Skeletal muscle tissue (tissue), 4 donors: ENCODE results near the gene CPNE2. TPM values are rescaled to one million over a fixed set of nuclear protein-coding genes. Genes with fewer than 3 reads are reported as not detected.

Source experiments
- H3K27ac ChIP-seq: one replicate; pipeline ENCODE4 v1.7.0; 2013; ENCODE audit warnings: mild to moderate bottlenecking, low read depth, low read length, inconsistent platforms
- H3K27me3 ChIP-seq, 3 donors: one replicate each; pipeline ENCODE4 v1.7.0; 2013; ENCODE audit warnings: low read length in 3 of 3; ENCODE audit not compliant: control insufficient read depth in 3 of 3, insufficient read depth in 3 of 3
- H3K36me3 ChIP-seq, 3 donors: one replicate each; pipeline ENCODE4 v1.7.0; 2013; ENCODE audit warnings: low read length in 3 of 3; ENCODE audit not compliant: control insufficient read depth in 3 of 3, insufficient read depth in 3 of 3
- H3K4me1 ChIP-seq, 3 donors: one replicate each; pipeline ENCODE4 v1.7.0; 2013; ENCODE audit warnings: low read length in 3 of 3, mild to moderate bottlenecking in 3 of 3; ENCODE audit not compliant: control insufficient read depth in 3 of 3, insufficient read depth in 3 of 3
- H3K4me3 ChIP-seq, 3 donors: one replicate each; pipeline ENCODE4 v1.7.0; 2013; ENCODE audit warnings: low read length in 3 of 3
- H3K9ac ChIP-seq, 3 donors: one replicate each; pipeline ENCODE4 v1.7.0; 2013; ENCODE audit warnings: low read length in 3 of 3, mild to moderate bottlenecking in 3 of 3, moderate library complexity in 2 of 3, low read depth in 1 of 3
- H3K9me3 ChIP-seq, 3 donors: one replicate each; pipeline ENCODE4 v1.7.0; 2013; ENCODE audit warnings: low read length in 3 of 3; ENCODE audit not compliant: control insufficient read depth in 3 of 3
- total RNA-seq: library from RNA; depleted of rRNA; stranded (reverse); fragments of >200 nt; gene quantifications from one replicate; pipeline ENCODE4 v1.2.3, GENCODE V29; 2014
- donor health status: Osteomylitis.

The CPNE2 gene
- total RNA-seq, 1 donor from 2014 or later = 8.9 TPM

DNA sequence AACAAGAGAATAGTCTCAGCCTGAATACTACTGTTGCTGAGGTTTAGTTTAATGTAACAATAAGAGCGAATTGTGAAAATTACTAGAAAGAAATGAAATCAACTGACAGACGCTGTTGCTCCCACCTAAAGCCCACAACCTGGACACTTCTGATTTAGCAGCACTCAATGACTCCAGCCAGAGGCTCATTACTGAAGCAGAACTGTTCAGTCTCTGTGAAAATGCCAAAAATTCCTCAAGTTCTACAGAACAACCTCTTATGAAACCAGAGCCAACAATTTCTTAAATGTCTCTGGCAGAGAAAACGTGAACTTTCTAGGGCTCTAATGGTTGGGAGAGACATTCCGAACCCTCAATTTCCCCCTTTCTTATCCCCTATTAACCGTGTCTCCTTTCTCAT is 83.5 kb downstream of the CPNE2 start:
- no peak overlapping the region for H3K9ac ChIP-seq
- H3K9me3 ChIP-seq = no peaks in the 10 kb centered on the region
- no peaks in the 10 kb centered on the region for H3K27me3 ChIP-seq
- H3K4me1 ChIP-seq = peaks cover 0 to 3% (median 0%) of the 10 kb centered on the region in 3 donors
- no peak overlapping the region for H3K4me3 ChIP-seq
- H3K36me3 ChIP-seq = peaks cover 17 to 23% (median 21%) of the 10 kb centered on the region in 3 donors
- H3K27ac ChIP-seq = no peak overlapping the region

- H3K9ac ChIP-seq = no peak overlapping the region
- H3K36me3 ChIP-seq = peaks cover under 1 to 2% (median under 1%) of the 10 kb centered on the region in 3 donors
- H3K27ac ChIP-seq = no peak overlapping the region
Observed at GRCh38 chr16:57178196-57178595, 85.8 kb downstream of the CPNE2 start.

GRCh38 chr16:57178793-57179212 is 86.4 kb downstream of the CPNE2 start:
- H3K9ac ChIP-seq = no peak overlapping the region
- no peaks in the 10 kb centered on the region for H3K27me3 ChIP-seq
- H3K27ac ChIP-seq = no peak overlapping the region
- no peaks in the 10 kb centered on the region for H3K36me3 ChIP-seq
- no peak overlapping the region for H3K4me3 ChIP-seq
- H3K4me1 ChIP-seq = peaks cover 0 to 3% (median 0%) of the 10 kb centered on the region in 3 donors
- no peaks in the 10 kb centered on the region for H3K9me3 ChIP-seq

More at GRCh38 chr16:57178196-57178595, 85.8 kb downstream of the CPNE2 start:
- H3K4me3 ChIP-seq = no peak overlapping the region
- H3K4me1 ChIP-seq = peaks cover 0 to 3% (median 0%) of the 10 kb centered on the region in 3 donors
- H3K9me3 ChIP-seq = no peaks in the 10 kb centered on the region
- no peaks in the 10 kb centered on the region for H3K27me3 ChIP-seq

DNA sequence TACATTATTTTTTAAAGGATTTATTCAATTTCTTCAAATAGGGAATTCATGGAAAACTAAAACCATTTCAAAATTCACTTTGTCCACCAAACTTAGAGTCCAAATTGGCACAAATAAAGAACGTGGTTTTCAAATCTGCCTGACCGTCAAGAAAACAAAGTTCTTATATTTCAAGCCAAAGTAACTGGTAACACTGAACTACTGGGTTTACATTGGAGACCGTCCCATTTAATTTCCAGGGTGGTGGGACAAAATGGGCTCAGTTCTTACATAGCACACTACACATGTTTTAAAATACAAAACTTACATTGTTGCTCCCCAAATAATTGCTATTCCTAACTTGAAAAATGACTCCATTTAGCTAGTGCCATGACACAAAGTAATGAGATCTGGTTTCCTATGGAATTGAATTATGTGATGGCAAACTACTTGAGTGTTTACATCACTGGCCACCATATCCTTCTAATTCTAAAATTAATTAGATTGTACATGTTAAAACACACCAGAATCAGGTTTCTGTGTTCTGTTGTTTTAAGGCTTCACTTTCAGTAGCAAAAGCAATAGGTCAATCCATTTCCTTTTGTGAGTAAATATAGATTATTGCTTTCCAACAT is 86.9 kb downstream of the CPNE2 start:
- H3K9me3 ChIP-seq = no peaks in the 10 kb centered on the region
- H3K4me1 ChIP-seq = peaks cover 0 to 4% (median 0%) of the 10 kb centered on the region in 3 donors
- H3K36me3 ChIP-seq = no peaks in the 10 kb centered on the region
- no peak overlapping the region for H3K9ac ChIP-seq
- H3K4me3 ChIP-seq = no peak overlapping the region
- no peaks in the 10 kb centered on the region for H3K27me3 ChIP-seq
- H3K27ac ChIP-seq = no peak overlapping the region

- no peak overlapping the region for H3K27ac ChIP-seq
- no peaks in the 10 kb centered on the region for H3K36me3 ChIP-seq
- no peaks in the 10 kb centered on the region for H3K27me3 ChIP-seq
- H3K9me3 ChIP-seq = no peaks in the 10 kb centered on the region
- H3K4me1 ChIP-seq = peaks cover 12 to 39% (median 20%) of the 10 kb centered on the region in 3 donors
- no peak overlapping the region for H3K9ac ChIP-seq
- no peak overlapping the region for H3K4me3 ChIP-seq
Observed at GRCh38 chr16:57184113-57184512, 91.7 kb downstream of the CPNE2 start.

- Histone ChIP-seq H3K9me3 (no peaks in the 10 kb centered on the region), H3K4me1 (peaks cover 12 to 36% (median 20%) of the 10 kb centered on the region in 3 donors), H3K9ac (peak overlapping the region; percentile 87 to 94 (median 92)), H3K36me3 (no peaks in the 10 kb centered on the region), H3K27ac (peak overlapping the region; percentile 94), H3K4me3 (peak overlapping the region; percentile 80 to 92 (median 92)), H3K27me3 (no peaks in the 10 kb centered on the region)
Observed at GRCh38 chr16:57184887-57185445, 92.6 kb downstream of the CPNE2 start.

DNA sequence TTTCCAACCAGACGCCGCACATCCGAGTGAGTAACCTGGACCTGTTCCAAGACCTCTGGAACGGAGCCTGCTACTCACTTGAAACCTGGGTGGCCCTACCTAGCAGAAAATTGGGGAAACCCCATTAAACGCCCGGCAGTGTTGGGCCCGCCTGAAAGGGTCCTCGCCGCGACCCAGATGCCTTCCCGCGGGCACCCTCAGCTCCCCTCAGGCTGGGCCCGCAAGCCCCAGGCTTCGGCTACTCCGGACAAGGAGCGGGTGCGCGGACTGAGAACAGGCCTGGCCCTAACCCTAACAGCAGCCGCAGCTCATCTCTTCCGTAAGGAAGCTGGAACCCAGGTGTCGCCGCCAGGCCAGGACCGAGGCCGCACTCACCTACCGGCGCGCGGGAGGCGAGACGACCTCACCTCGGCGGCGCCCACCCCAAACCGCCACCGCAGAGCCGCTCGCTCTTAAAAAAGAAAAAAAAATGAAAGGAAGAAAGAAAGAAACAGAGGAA is 93.1 kb downstream of the CPNE2 start:
- peak overlapping the region; percentile 87 to 94 (median 92) for H3K9ac ChIP-seq
- peaks cover 12 to 36% (median 20%) of the 10 kb centered on the region in 3 donors for H3K4me1 ChIP-seq
- no peaks in the 10 kb centered on the region for H3K27me3 ChIP-seq
- H3K4me3 ChIP-seq = peak overlapping the region; percentile 80 to 92 (median 92)
- H3K9me3 ChIP-seq = no peaks in the 10 kb centered on the region
- peak overlapping the region; percentile 94 for H3K27ac ChIP-seq
- H3K36me3 ChIP-seq = no peaks in the 10 kb centered on the region

DNA sequence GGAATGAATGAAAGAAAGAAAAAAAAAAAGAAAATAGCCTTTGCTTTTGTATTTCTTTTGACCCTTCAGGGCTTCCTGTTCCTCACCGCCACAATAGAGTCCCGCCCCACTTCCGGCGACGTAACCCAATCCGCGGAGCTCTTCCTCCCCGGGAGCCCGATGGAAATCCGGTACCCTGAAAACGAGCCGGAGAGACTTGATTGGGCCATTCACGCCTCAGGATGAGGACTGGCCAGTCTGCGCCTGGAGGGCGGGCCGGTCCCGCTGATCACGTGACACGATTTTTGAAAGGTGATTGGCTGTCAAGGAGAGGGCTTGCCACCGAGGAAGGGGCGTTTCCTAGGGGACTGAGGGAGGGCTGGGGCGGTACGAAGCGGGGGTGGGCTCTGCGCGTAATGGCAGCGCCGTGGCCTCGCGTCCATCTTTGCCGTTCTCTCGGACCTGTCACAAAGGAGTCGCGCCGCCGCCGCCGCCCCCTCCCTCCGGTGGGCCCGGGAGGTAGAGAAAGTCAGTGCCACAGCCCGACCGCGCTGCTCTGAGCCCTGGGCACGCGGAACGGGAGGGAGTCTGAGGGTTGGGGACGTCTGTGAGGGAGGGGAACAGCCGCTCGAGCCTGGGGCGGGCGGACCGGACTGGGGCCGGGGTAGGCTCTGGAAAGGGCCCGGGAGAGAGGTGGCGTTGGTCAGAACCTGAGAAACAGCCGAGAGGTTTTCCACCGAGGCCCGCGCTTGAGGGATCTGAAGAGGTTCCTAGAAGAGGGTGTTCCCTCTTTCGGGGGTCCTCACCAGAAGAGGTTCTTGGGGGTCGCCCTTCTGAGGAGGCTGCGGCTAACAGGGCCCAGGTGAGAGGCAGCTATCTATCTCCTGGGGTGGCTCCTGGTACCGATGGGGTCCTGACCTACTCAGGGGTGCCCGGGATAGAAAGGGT is 93.8 kb downstream of the CPNE2 start, which contains the start of the genes PSME3IP1 and RSPRY1:
TSS of gene PSME3IP1 (minus strand) at position 95 of the 927 bp plus-strand sequence. CDS start 12,185 bp downstream, outside the sequence.
TSS of gene RSPRY1 (plus strand) at position 385 of the 927 bp plus-strand sequence. CDS start 18,330 bp downstream, outside the sequence.
- Histone ChIP-seq H3K4me3 (peak within 1 kb of the TSS; percentile 92 to 93 (median 92)), H3K4me1 (peaks cover 12 to 36% (median 23%) of the 10 kb centered on the region in 3 donors), H3K36me3 (no peaks in the 10 kb centered on the region), H3K9ac (peak within 1 kb of the TSS; percentile 94 to 97 (median 96)), H3K9me3 (no peaks in the 10 kb centered on the region), H3K27me3 (no peaks in the 10 kb centered on the region), H3K27ac (peak within 1 kb of the TSS; percentile 94)
